Measurements from ENCODE around the gene CORO7. TPM values are rescaled to one million over a fixed set of nuclear protein-coding genes. Genes with fewer than 3 reads are reported as not detected.

The CORO7 gene
- polyA plus RNA-seq, 3 donors from 2014 or later, result 37.6 to 112 (median 37.8) TPM

- H3K27me3 Mint-ChIP-seq (ENCODE audit: low read depth in 3 of 3), result peaks cover 0 to 2% (median 1%) of the 10 kb centered on the region in 3 donors
- DNase-seq, result no peak
- H3K4me1 Mint-ChIP-seq, result peaks cover 0 to 4% of the 10 kb centered on the region in 2 donors
- H3K36me3 Mint-ChIP-seq, result no peaks in the 10 kb centered on the region
- no peaks in the 10 kb centered on the region for H3K9me3 Mint-ChIP-seq
- peak overlapping the region in 1 of 5 donors; percentile 21 for H3K4me3 Mint-ChIP-seq
- no peak overlapping the region for H3K27ac Mint-ChIP-seq
These were observed 87.3 kb downstream of the CORO7 start for GRCh38 chr16:4328782-4329775.

- no peaks in the 10 kb centered on the region for H3K9me3 Mint-ChIP-seq
- H3K27me3 Mint-ChIP-seq (ENCODE audit: low read depth in 3 of 3), result peaks cover 0 to 2% (median 1%) of the 10 kb centered on the region in 3 donors
- no peaks in the 10 kb centered on the region for H3K36me3 Mint-ChIP-seq
- no peak overlapping the region for H3K27ac Mint-ChIP-seq
- peaks cover 0 to 4% of the 10 kb centered on the region in 2 donors for H3K4me1 Mint-ChIP-seq
- peak overlapping the region; percentile 21 to 63 (median 35) for H3K4me3 Mint-ChIP-seq
- DNase-seq, result peak in 2 of 3 donors; percentile 30 to 40
These were observed 88.2 kb downstream of the CORO7 start for GRCh38 chr16:4328046-4328781.

- Mint-ChIP-seq H3K4me1 (peaks cover 0 to 4% of the 10 kb centered on the region in 2 donors), H3K27ac (no peak overlapping the region), H3K4me3 (peak overlapping the region in 2 of 5 donors; percentile 35 to 44), H3K9me3 (no peaks in the 10 kb centered on the region), H3K36me3 (no peaks in the 10 kb centered on the region), H3K27me3 (ENCODE audit: low read depth in 3 of 3) (peaks cover 0 to 2% (median 1%) of the 10 kb centered on the region in 3 donors)
- DNase-seq, result no peak
These were observed 88.9 kb downstream of the CORO7 start for GRCh38 chr16:4327386-4328045.

GRCh38 chr16:4325253-4325758, 91.1 kb downstream of the CORO7 start:
- DNase-seq, result no peak
- Mint-ChIP-seq H3K36me3 (no peaks in the 10 kb centered on the region), H3K9me3 (no peaks in the 10 kb centered on the region), H3K4me3 (peak overlapping the region in 1 of 5 donors; percentile 25), H3K4me1 (peaks cover 0 to 4% of the 10 kb centered on the region in 2 donors), H3K27me3 (ENCODE audit: low read depth in 3 of 3) (peaks cover 0 to 2% (median 1%) of the 10 kb centered on the region in 3 donors), H3K27ac (no peak overlapping the region)

- H3K36me3 Mint-ChIP-seq, result no peaks in the 10 kb centered on the region
- no peaks in the 10 kb centered on the region for H3K9me3 Mint-ChIP-seq
- no peak for DNase-seq
- no peak overlapping the region for H3K4me3 Mint-ChIP-seq
- H3K4me1 Mint-ChIP-seq, result peaks cover 0 to 3% of the 10 kb centered on the region in 2 donors
- no peak overlapping the region for H3K27ac Mint-ChIP-seq
- peaks cover 0 to 2% (median 1%) of the 10 kb centered on the region in 3 donors for H3K27me3 Mint-ChIP-seq (ENCODE audit: low read depth in 3 of 3)
These were observed 91.7 kb downstream of the CORO7 start for GRCh38 chr16:4324492-4325252.

- H3K27ac Mint-ChIP-seq, result no peak overlapping the region
- H3K36me3 Mint-ChIP-seq, result no peaks in the 10 kb centered on the region
- H3K4me1 Mint-ChIP-seq, result peaks cover 6 to 8% of the 10 kb centered on the region in 2 donors
- DNase-seq, result no peak
- H3K4me3 Mint-ChIP-seq, result no peak overlapping the region
- peaks cover 0 to 3% (median 2%) of the 10 kb centered on the region in 3 donors for H3K27me3 Mint-ChIP-seq (ENCODE audit: low read depth in 3 of 3)
- H3K9me3 Mint-ChIP-seq, result no peaks in the 10 kb centered on the region
These were observed 92.4 kb downstream of the CORO7 start for GRCh38 chr16:4323845-4324488.

GRCh38 chr16:4323071-4323844, 93.1 kb downstream of the CORO7 start:
- H3K4me3 Mint-ChIP-seq, result no peak overlapping the region
- peaks cover 6% of the 10 kb centered on the region in 2 donors for H3K4me1 Mint-ChIP-seq
- H3K27me3 Mint-ChIP-seq (ENCODE audit: low read depth in 3 of 3), result peaks cover 0 to 3% (median 2%) of the 10 kb centered on the region in 3 donors
- H3K36me3 Mint-ChIP-seq, result no peaks in the 10 kb centered on the region
- H3K9me3 Mint-ChIP-seq, result no peaks in the 10 kb centered on the region
- no peak for DNase-seq
- no peak overlapping the region for H3K27ac Mint-ChIP-seq

- no peak for DNase-seq
- no peaks in the 10 kb centered on the region for H3K36me3 Mint-ChIP-seq
- peaks cover 0 to 3% (median 2%) of the 10 kb centered on the region in 3 donors for H3K27me3 Mint-ChIP-seq (ENCODE audit: low read depth in 3 of 3)
- H3K9me3 Mint-ChIP-seq, result no peaks in the 10 kb centered on the region
- H3K4me3 Mint-ChIP-seq, result no peak overlapping the region
- H3K4me1 Mint-ChIP-seq, result peaks cover 6% of the 10 kb centered on the region in 2 donors
- no peak overlapping the region for H3K27ac Mint-ChIP-seq
These were observed 94.0 kb downstream of the CORO7 start for GRCh38 chr16:4322121-4323052.

GRCh38 chr16:4321286-4322120, 94.9 kb downstream of the CORO7 start:
- H3K4me3 Mint-ChIP-seq, result no peak overlapping the region
- H3K9me3 Mint-ChIP-seq, result no peaks in the 10 kb centered on the region
- no peak overlapping the region for H3K27ac Mint-ChIP-seq
- peaks cover 0 to 3% (median 2%) of the 10 kb centered on the region in 3 donors for H3K27me3 Mint-ChIP-seq (ENCODE audit: low read depth in 3 of 3)
- DNase-seq, result no peak
- no peaks in the 10 kb centered on the region for H3K36me3 Mint-ChIP-seq
- peaks cover 6% of the 10 kb centered on the region in 2 donors for H3K4me1 Mint-ChIP-seq

- DNase-seq, result no peak
These were observed 95.7 kb downstream of the CORO7 start for GRCh38 chr16:4320571-4321137.

More at GRCh38 chr16:4320571-4321137, 95.7 kb downstream of the CORO7 start:
- Mint-ChIP-seq H3K4me3 (no peak overlapping the region), H3K27me3 (ENCODE audit: low read depth in 3 of 3) (peaks cover 0 to 2% (median 2%) of the 10 kb centered on the region in 3 donors), H3K36me3 (no peaks in the 10 kb centered on the region), H3K9me3 (no peaks in the 10 kb centered on the region), H3K27ac (no peak overlapping the region), H3K4me1 (peaks cover 6% of the 10 kb centered on the region in 2 donors)
